Measurements from ENCODE around the gene NNT. TPM values are rescaled to one million over a fixed set of nuclear protein-coding genes. Genes with fewer than 3 reads are reported as not detected.

Gene NNT
- total and polyA plus RNA-seq, 2 of the 8 experiments (the other 6 are each of a cell fraction or from before 2014, with no cell fraction given) = 11.0 to 22.2 TPM

GRCh38 chr5:43676083-43676840 lies 73.3 kb downstream of the NNT start:
- DNase-seq (ENCODE audit: low read depth in 1 of 2, low spot score in 2 of 2) = no peak
- WGBS, 2 experiments (ENCODE audit: extremely low coverage in 1 of 2, insufficient coverage in 1 of 2, insufficient read length in 1 of 2, insufficient replicate concordance in 2 of 2, low coverage in 1 of 2, low lambda C conversion rate in 2 of 2, missing lambda C conversion rate in 1 of 2) = 82% methylated on average over 2 of the region's 2 CpGs; no CpG with 5 or more reads in 1 of the 2 experiments
- no peak for TF ChIP-seq ATF3 (IDR thresholded peaks at IDR 0.05; ENCODE audit: insufficient read depth, low read depth, low read length)
- no peak for TF ChIP-seq SP1 (IDR thresholded peaks at IDR 0.05; ENCODE audit: low read depth, low read length)
- no peak for TF ChIP-seq SRF (IDR thresholded peaks at IDR 0.05; ENCODE audit: low read depth, low read length)
- no peak for TF ChIP-seq GABPA (IDR thresholded peaks at IDR 0.05; ENCODE audit: borderline replicate concordance, insufficient read depth, low read length)
- no peak for TF ChIP-seq CHD2 (IDR thresholded peaks at IDR 0.05; ENCODE audit: low read length)
- no peak for TF ChIP-seq BRCA1 (IDR thresholded peaks at IDR 0.05; ENCODE audit: low read depth, low read length)
- TF ChIP-seq CEBPB (IDR thresholded peaks at IDR 0.05; ENCODE audit: low read depth, low read length) = no peak
- no peak for TF ChIP-seq RBBP5 (IDR thresholded peaks at IDR 0.05; ENCODE audit: borderline replicate concordance, low read depth, low read length)
- TF ChIP-seq KDM1A (IDR thresholded peaks at IDR 0.05; ENCODE audit: borderline replicate concordance, low read length) = no peak
- no peak for TF ChIP-seq EGR1 (IDR thresholded peaks at IDR 0.05; ENCODE audit: borderline replicate concordance, low read depth, low read length)
- TF ChIP-seq SIRT6 (IDR thresholded peaks at IDR 0.05; ENCODE audit: low read length) = no peak
- no peak for TF ChIP-seq JUND (IDR thresholded peaks at IDR 0.05; ENCODE audit: low read length)
- TF ChIP-seq TAF1 (IDR thresholded peaks at IDR 0.05; ENCODE audit: low read depth, low read length) = no peak
- TF ChIP-seq BCL11A (IDR thresholded peaks at IDR 0.05; ENCODE audit: low read depth in 2 of 2, low read length in 2 of 2) = no peak

More at GRCh38 chr5:43676083-43676840, 73.3 kb downstream of the NNT start:
- Histone ChIP-seq H3K14ac (ENCODE audit: insufficient read length) (no peak overlapping the region), H2BK5ac (ENCODE audit: low read depth, low read length) (no peak overlapping the region), H2BK12ac (ENCODE audit: low read depth, low read length) (no peak overlapping the region), H2BK120ac (replicated peaks; ENCODE audit: low read depth, low read length) (no peak overlapping the region), H2BK15ac (ENCODE audit: low read length) (no peak overlapping the region), H3K36me3 (ENCODE audit: control insufficient read depth in 2 of 4, insufficient read depth in 4 of 4, low read length in 3 of 4) (no peaks in the 10 kb centered on the region), H4K91ac (replicated peaks; ENCODE audit: insufficient read length, low read length) (no peak overlapping the region), H2AFZ (ENCODE audit: low read length) (no peak overlapping the region), H3K23ac (ENCODE audit: insufficient read length) (no peak overlapping the region), H3K4ac (replicated peaks; ENCODE audit: insufficient read length, low read depth, low read length) (no peak overlapping the region), H3K4me2 (ENCODE audit: insufficient read depth in 1 of 2, low read depth in 2 of 2, low read length in 2 of 2) (no peak overlapping the region), H3K4me3 (ENCODE audit: extremely low read depth in 1 of 4, insufficient read depth in 2 of 4, low read depth in 3 of 4, low read length in 4 of 4) (no peak overlapping the region), H3K9ac (replicated peaks in 1 of 4; ENCODE audit: extremely low read depth in 1 of 4, low read depth in 3 of 4, low read length in 3 of 4) (no peak overlapping the region), H3K23me2 (ENCODE audit: low read depth, low read length) (no peaks in the 10 kb centered on the region), H2BK20ac (ENCODE audit: low read length) (no peak overlapping the region), H3K18ac (ENCODE audit: extremely low read depth, low read length) (no peak overlapping the region), H4K8ac (ENCODE audit: extremely low read depth, insufficient read depth, low read length) (no peak overlapping the region), H2AK5ac (ENCODE audit: low read depth, low read length) (no peak overlapping the region), H3K4me1 (replicated peaks in 1 of 4; ENCODE audit: control insufficient read depth in 3 of 4, insufficient read depth in 4 of 4, low read length in 3 of 4) (no peaks in the 10 kb centered on the region), H3K9me3 (ENCODE audit: insufficient read depth in 2 of 2, low read depth in 1 of 2, low read length in 1 of 2) (no peaks in the 10 kb centered on the region; a peak in 1 of 4 replicates), H3K79me1 (ENCODE audit: low read depth, low read length) (no peaks in the 10 kb centered on the region), H3K27ac (ENCODE audit: low read depth, low read length) (no peak overlapping the region), H4K5ac (ENCODE audit: insufficient read length, low read depth, low read length) (no peak overlapping the region), H4K20me1 (replicated peaks in 1 of 2; ENCODE audit: control insufficient read depth in 1 of 2, insufficient read depth in 2 of 2, low read length in 2 of 2) (peaks cover 0 to 3% of the 10 kb centered on the region in 2 experiments), H3K27me3 (replicated peaks in 1 of 4; ENCODE audit: control insufficient read depth in 3 of 4, extremely low read depth in 1 of 4, insufficient read depth in 3 of 4, low read length in 3 of 4) (no peaks in the 10 kb centered on the region), H3K56ac (replicated peaks; ENCODE audit: insufficient read length, low read depth, low read length) (no peak overlapping the region), H3K79me2 (ENCODE audit: control insufficient read depth in 1 of 2, insufficient read depth in 2 of 2, low read length in 2 of 2) (no peaks in the 10 kb centered on the region)
- ChIA-PET POLR2A (ENCODE audit: partially characterized antibody) (no interaction called here), CTCF (ENCODE audit: partially characterized antibody) (interaction anchor here (1.1 kb wide), 1 partner anchor 50 kb away, joined by 3 read pairs; no protein-coding TSS in a partner anchor)
- no peak for FAIRE-seq
